Measurements from ENCODE around the gene CCDC85A.

The CCDC85A gene

GRCh38 chr2:56192664-56193305 lies 9.0 kb downstream of the CCDC85A start:
- H3K9ac ChIP-seq (ENCODE audit: low read length in 2 of 2): no peak overlapping the region
- H3K4me1 ChIP-seq (ENCODE audit: control insufficient read depth, insufficient read depth, low read length): peaks cover 5% of the 10 kb centered on the region
- H3K36me3 ChIP-seq (ENCODE audit: control insufficient read depth in 2 of 2, insufficient read depth in 2 of 2, low read length in 2 of 2): no peaks in the 10 kb centered on the region
- H3K27ac ChIP-seq (ENCODE audit: low read length): no peak overlapping the region
- H3K4me3 ChIP-seq (ENCODE audit: low read length in 2 of 2): no peak overlapping the region
- H3K27me3 ChIP-seq (ENCODE audit: control insufficient read depth in 1 of 2, insufficient read depth in 2 of 2, low read length in 2 of 2): peaks cover 0 to 9% of the 10 kb centered on the region in 2 donors
- H3K9me3 ChIP-seq (ENCODE audit: control insufficient read depth in 2 of 2, low read length in 2 of 2): no peaks in the 10 kb centered on the region

GRCh38 chr2:56195563-56195962 lies 11.8 kb downstream of the CCDC85A start:
- H3K27me3 ChIP-seq (ENCODE audit: control insufficient read depth in 1 of 2, insufficient read depth in 2 of 2, low read length in 2 of 2): peaks cover 0 to 7% of the 10 kb centered on the region in 2 donors
- H3K4me1 ChIP-seq (ENCODE audit: control insufficient read depth, insufficient read depth, low read length): peaks cover 5% of the 10 kb centered on the region
- no peak overlapping the region for H3K9ac ChIP-seq (ENCODE audit: low read length in 2 of 2)
- H3K27ac ChIP-seq (ENCODE audit: low read length): no peak overlapping the region
- H3K9me3 ChIP-seq (ENCODE audit: control insufficient read depth in 2 of 2, low read length in 2 of 2): no peaks in the 10 kb centered on the region
- no peak overlapping the region for H3K4me3 ChIP-seq (ENCODE audit: low read length in 2 of 2)
- no peaks in the 10 kb centered on the region for H3K36me3 ChIP-seq (ENCODE audit: control insufficient read depth in 2 of 2, insufficient read depth in 2 of 2, low read length in 2 of 2)

GRCh38 chr2:56197816-56198215 lies 14.0 kb downstream of the CCDC85A start:
- Histone ChIP-seq H3K4me3 (ENCODE audit: low read length in 2 of 2) (no peak overlapping the region), H3K27me3 (ENCODE audit: control insufficient read depth in 1 of 2, insufficient read depth in 2 of 2, low read length in 2 of 2) (peaks cover 0 to 2% of the 10 kb centered on the region in 2 donors), H3K4me1 (ENCODE audit: control insufficient read depth, insufficient read depth, low read length) (no peaks in the 10 kb centered on the region), H3K36me3 (ENCODE audit: control insufficient read depth in 2 of 2, insufficient read depth in 2 of 2, low read length in 2 of 2) (no peaks in the 10 kb centered on the region), H3K9me3 (ENCODE audit: control insufficient read depth in 2 of 2, low read length in 2 of 2) (no peaks in the 10 kb centered on the region), H3K9ac (ENCODE audit: low read length in 2 of 2) (no peak overlapping the region), H3K27ac (ENCODE audit: low read length) (no peak overlapping the region)

GRCh38 chr2:56198936-56199335 lies 15.1 kb downstream of the CCDC85A start:
- Histone ChIP-seq H3K4me3 (ENCODE audit: low read length in 2 of 2) (no peak overlapping the region), H3K9ac (ENCODE audit: low read length in 2 of 2) (no peak overlapping the region), H3K36me3 (ENCODE audit: control insufficient read depth in 2 of 2, insufficient read depth in 2 of 2, low read length in 2 of 2) (no peaks in the 10 kb centered on the region), H3K27me3 (ENCODE audit: control insufficient read depth in 1 of 2, insufficient read depth in 2 of 2, low read length in 2 of 2) (no peaks in the 10 kb centered on the region), H3K27ac (ENCODE audit: low read length) (no peak overlapping the region), H3K4me1 (ENCODE audit: control insufficient read depth, insufficient read depth, low read length) (no peaks in the 10 kb centered on the region), H3K9me3 (ENCODE audit: control insufficient read depth in 2 of 2, low read length in 2 of 2) (no peaks in the 10 kb centered on the region)

- Histone ChIP-seq H3K36me3 (ENCODE audit: control insufficient read depth in 2 of 2, insufficient read depth in 2 of 2, low read length in 2 of 2) (no peaks in the 10 kb centered on the region), H3K9ac (ENCODE audit: low read length in 2 of 2) (no peak overlapping the region), H3K27ac (ENCODE audit: low read length) (no peak overlapping the region), H3K9me3 (ENCODE audit: control insufficient read depth in 2 of 2, low read length in 2 of 2) (no peaks in the 10 kb centered on the region), H3K4me1 (ENCODE audit: control insufficient read depth, insufficient read depth, low read length) (no peaks in the 10 kb centered on the region), H3K27me3 (ENCODE audit: control insufficient read depth in 1 of 2, insufficient read depth in 2 of 2, low read length in 2 of 2) (no peaks in the 10 kb centered on the region), H3K4me3 (ENCODE audit: low read length in 2 of 2) (no peak overlapping the region)
These were observed 15.7 kb downstream of the CCDC85A start for GRCh38 chr2:56199492-56199891.

GRCh38 chr2:56202381-56203121 lies 18.8 kb downstream of the CCDC85A start:
- Histone ChIP-seq H3K4me1 (ENCODE audit: control insufficient read depth, insufficient read depth, low read length) (no peaks in the 10 kb centered on the region), H3K27me3 (ENCODE audit: control insufficient read depth in 1 of 2, insufficient read depth in 2 of 2, low read length in 2 of 2) (no peaks in the 10 kb centered on the region), H3K9me3 (ENCODE audit: control insufficient read depth in 2 of 2, low read length in 2 of 2) (no peaks in the 10 kb centered on the region), H3K9ac (ENCODE audit: low read length in 2 of 2) (no peak overlapping the region), H3K36me3 (ENCODE audit: control insufficient read depth in 2 of 2, insufficient read depth in 2 of 2, low read length in 2 of 2) (no peaks in the 10 kb centered on the region), H3K27ac (ENCODE audit: low read length) (no peak overlapping the region), H3K4me3 (ENCODE audit: low read length in 2 of 2) (no peak overlapping the region)

- no peak overlapping the region for H3K4me3 ChIP-seq (ENCODE audit: low read length in 2 of 2)
- H3K36me3 ChIP-seq (ENCODE audit: control insufficient read depth in 2 of 2, insufficient read depth in 2 of 2, low read length in 2 of 2): no peaks in the 10 kb centered on the region
- no peak overlapping the region for H3K9ac ChIP-seq (ENCODE audit: low read length in 2 of 2)
- H3K9me3 ChIP-seq (ENCODE audit: control insufficient read depth in 2 of 2, low read length in 2 of 2): no peaks in the 10 kb centered on the region
- no peak overlapping the region for H3K27ac ChIP-seq (ENCODE audit: low read length)
- H3K27me3 ChIP-seq (ENCODE audit: control insufficient read depth in 1 of 2, insufficient read depth in 2 of 2, low read length in 2 of 2): no peaks in the 10 kb centered on the region
- H3K4me1 ChIP-seq (ENCODE audit: control insufficient read depth, insufficient read depth, low read length): no peaks in the 10 kb centered on the region
These were observed 20.8 kb downstream of the CCDC85A start for GRCh38 chr2:56204556-56204955.

- no peaks in the 10 kb centered on the region for H3K27me3 ChIP-seq (ENCODE audit: control insufficient read depth in 1 of 2, insufficient read depth in 2 of 2, low read length in 2 of 2)
- no peak overlapping the region for H3K4me3 ChIP-seq (ENCODE audit: low read length in 2 of 2)
- no peaks in the 10 kb centered on the region for H3K9me3 ChIP-seq (ENCODE audit: control insufficient read depth in 2 of 2, low read length in 2 of 2)
- no peak overlapping the region for H3K9ac ChIP-seq (ENCODE audit: low read length in 2 of 2)
- H3K4me1 ChIP-seq (ENCODE audit: control insufficient read depth, insufficient read depth, low read length): no peaks in the 10 kb centered on the region
- no peak overlapping the region for H3K27ac ChIP-seq (ENCODE audit: low read length)
- no peaks in the 10 kb centered on the region for H3K36me3 ChIP-seq (ENCODE audit: control insufficient read depth in 2 of 2, insufficient read depth in 2 of 2, low read length in 2 of 2)
These were observed 22.5 kb downstream of the CCDC85A start for GRCh38 chr2:56206250-56206649.

GRCh38 chr2:56207760-56208159 lies 24.0 kb downstream of the CCDC85A start:
- H3K9me3 ChIP-seq (ENCODE audit: control insufficient read depth in 2 of 2, low read length in 2 of 2): no peaks in the 10 kb centered on the region
- no peaks in the 10 kb centered on the region for H3K36me3 ChIP-seq (ENCODE audit: control insufficient read depth in 2 of 2, insufficient read depth in 2 of 2, low read length in 2 of 2)
- no peak overlapping the region for H3K27ac ChIP-seq (ENCODE audit: low read length)
- no peaks in the 10 kb centered on the region for H3K27me3 ChIP-seq (ENCODE audit: control insufficient read depth in 1 of 2, insufficient read depth in 2 of 2, low read length in 2 of 2)
- no peak overlapping the region for H3K9ac ChIP-seq (ENCODE audit: low read length in 2 of 2)
- no peak overlapping the region for H3K4me3 ChIP-seq (ENCODE audit: low read length in 2 of 2)
- no peaks in the 10 kb centered on the region for H3K4me1 ChIP-seq (ENCODE audit: control insufficient read depth, insufficient read depth, low read length)

GRCh38 chr2:56208380-56208779 lies 24.6 kb downstream of the CCDC85A start:
- Histone ChIP-seq H3K27me3 (ENCODE audit: control insufficient read depth in 1 of 2, insufficient read depth in 2 of 2, low read length in 2 of 2) (no peaks in the 10 kb centered on the region), H3K9me3 (ENCODE audit: control insufficient read depth in 2 of 2, low read length in 2 of 2) (no peaks in the 10 kb centered on the region), H3K4me1 (ENCODE audit: control insufficient read depth, insufficient read depth, low read length) (no peaks in the 10 kb centered on the region), H3K36me3 (ENCODE audit: control insufficient read depth in 2 of 2, insufficient read depth in 2 of 2, low read length in 2 of 2) (no peaks in the 10 kb centered on the region), H3K4me3 (ENCODE audit: low read length in 2 of 2) (no peak overlapping the region), H3K9ac (ENCODE audit: low read length in 2 of 2) (no peak overlapping the region), H3K27ac (ENCODE audit: low read length) (no peak overlapping the region)

GRCh38 chr2:56209701-56210100 lies 25.9 kb downstream of the CCDC85A start:
- Histone ChIP-seq H3K9me3 (ENCODE audit: control insufficient read depth in 2 of 2, low read length in 2 of 2) (no peaks in the 10 kb centered on the region), H3K36me3 (ENCODE audit: control insufficient read depth in 2 of 2, insufficient read depth in 2 of 2, low read length in 2 of 2) (no peaks in the 10 kb centered on the region), H3K4me1 (ENCODE audit: control insufficient read depth, insufficient read depth, low read length) (no peaks in the 10 kb centered on the region), H3K27me3 (ENCODE audit: control insufficient read depth in 1 of 2, insufficient read depth in 2 of 2, low read length in 2 of 2) (no peaks in the 10 kb centered on the region), H3K4me3 (ENCODE audit: low read length in 2 of 2) (no peak overlapping the region), H3K9ac (ENCODE audit: low read length in 2 of 2) (no peak overlapping the region), H3K27ac (ENCODE audit: low read length) (no peak overlapping the region)

Measured in stomach smooth muscle (tissue), 2 donors.